Fibroblast of lung (primary cell): ENCODE data around the gene PHF21A. TPM values are rescaled to one million over a fixed set of nuclear protein-coding genes. Genes with fewer than 3 reads are reported as not detected.
A peak's percentile ranks its signal among the peaks of the same experiment; 100 is the strongest.

Experiments
- DNase-seq, 2 donors: peaks; one replicate each; pipeline versions ENCODE4 v3.0.0 to v3.0.0-alpha.2; 2010; ENCODE audit warnings: low read depth in 2 of 2
- H2AFZ ChIP-seq: 2 replicates; pipeline ENCODE4 v1.5.1; 2012; ENCODE audit warnings: low read length, control low read depth, inconsistent platforms
- H3K27ac ChIP-seq: 2 replicates; pipeline ENCODE4 v1.5.1; 2011; ENCODE audit warnings: low read length, control low read depth; ENCODE audit not compliant: insufficient read depth
- H3K27me3 ChIP-seq: 2 replicates; pipeline ENCODE4 v1.5.1; 2011; ENCODE audit warnings: mild to moderate bottlenecking, low read length; ENCODE audit not compliant: control insufficient read depth, insufficient read depth
- H3K36me3 ChIP-seq: 2 replicates; pipeline ENCODE4 v1.5.1; 2011; ENCODE audit warnings: low read length; ENCODE audit not compliant: control insufficient read depth, insufficient read depth
- H3K4me1 ChIP-seq: 2 replicates; pipeline ENCODE4 v1.5.1; 2011; ENCODE audit warnings: low read length; ENCODE audit not compliant: control insufficient read depth, insufficient read depth; ENCODE audit errors: extremely low read depth
- H3K4me2 ChIP-seq: 2 replicates; pipeline ENCODE4 v1.5.1; 2011; ENCODE audit warnings: low read length, control low read depth; ENCODE audit not compliant: insufficient read depth; ENCODE audit errors: extremely low read depth
- H3K4me3 ChIP-seq, 4 experiments: fragments of 200-600 bp in 1 of 4; sonication (generic) in 1 of 4; replicated peaks in 1 of 4; 2 replicates each; pipeline ENCODE4 v1.5.1; 2011 to 2016; ENCODE audit warnings: low read length in 4 of 4, low read depth in 3 of 4, mild to moderate bottlenecking in 3 of 4, control low read depth in 2 of 4, inconsistent platforms in 1 of 4, mixed read lengths in 1 of 4; ENCODE audit not compliant: insufficient read depth in 1 of 4; ENCODE audit errors: control extremely low read depth in 1 of 4
- H3K79me2 ChIP-seq: 2 replicates; pipeline ENCODE4 v1.5.1; 2012; ENCODE audit warnings: mild to moderate bottlenecking, low read length, inconsistent platforms; ENCODE audit not compliant: control insufficient read depth, insufficient read depth
- H3K9ac ChIP-seq: 2 replicates; pipeline ENCODE4 v1.5.1; 2011; ENCODE audit warnings: mild to moderate bottlenecking, low read length, control low read depth; ENCODE audit not compliant: insufficient read depth
- H3K9me3 ChIP-seq: 2 replicates; pipeline ENCODE4 v1.5.1; 2012; ENCODE audit warnings: low read depth, low read length; ENCODE audit not compliant: control insufficient read depth, insufficient read depth
- H4K20me1 ChIP-seq: 2 replicates; pipeline ENCODE4 v1.5.1; 2011; ENCODE audit warnings: low read length; ENCODE audit not compliant: control insufficient read depth, insufficient read depth; ENCODE audit errors: extremely low read depth
- EZH2 ChIP-seq: IDR thresholded peaks from 2 replicates; pipeline ENCODE4 v1.5.1; 2012; ENCODE audit warnings: low read length, control low read depth, mild to moderate bottlenecking; ENCODE audit errors: missing control alignments
- polyA plus RNA-seq, 2 donors: library from polyadenylated mRNA; depleted of rRNA in 1 of 2; stranded (reverse) in 1 of 2; unstranded in 1 of 2; fragments of >200 nt; gene quantifications; 2 replicates each; pipeline ENCODE4 v1.2.1, GENCODE V29; 2011 to 2012; ENCODE audit warnings: missing spikeins in 1 of 2
- total RNA-seq: library from RNA; depleted of rRNA; stranded (reverse); fragments of >200 nt; gene quantifications from 2 replicates; pipeline ENCODE4 v1.2.1, GENCODE V29; 2014
- TF ChIP-seq, protein P1 (sequence below), 2 donors: IDR thresholded peaks in 1 of 2; conservative IDR thresholded peaks in 1 of 2; 1 replicate in 1 of 2; 2 replicates in 1 of 2; pipeline ENCODE4 v1.5.1; 2011 to 2012; ENCODE audit warnings: low read length in 2 of 2, control low read depth in 1 of 2, inconsistent platforms in 1 of 2, low read depth in 1 of 2, mild to moderate bottlenecking in 1 of 2

PHF21A gene
- total and polyA plus RNA-seq, 2 donors (not counting 1 experiment from before 2014, with no cell fraction given), result 18.5 to 21.0 TPM

GRCh38 chr11:45993531-45994001 lies 127.7 kb downstream of the PHF21A start:
- no peak overlapping the region for H3K27ac ChIP-seq
- H3K4me2 ChIP-seq, result peak overlapping the region; percentile 51

DNA sequence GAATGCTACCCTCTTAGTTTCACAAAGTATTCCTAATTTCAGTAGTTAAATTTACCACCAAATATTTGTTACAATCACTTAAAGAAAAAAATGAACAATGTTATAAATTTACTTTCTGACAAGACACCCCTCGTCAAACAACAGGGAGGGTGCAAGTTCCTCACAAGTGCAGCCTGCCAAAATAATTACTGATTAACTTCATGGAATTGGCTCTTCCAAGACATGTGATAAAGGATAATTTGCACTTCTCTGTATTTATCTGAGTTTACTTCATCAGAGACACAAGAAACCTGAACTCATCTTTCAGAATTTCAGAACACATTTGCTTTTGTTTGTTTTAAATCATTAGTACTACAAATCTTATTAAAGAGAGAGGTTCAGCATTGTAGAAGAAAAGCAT lies 132.3 kb downstream of the PHF21A start:
- Histone ChIP-seq H3K9ac (no peak overlapping the region), H3K4me1 (peaks cover 2% of the 10 kb centered on the region), H3K27ac (no peak overlapping the region), H3K9me3 (no peaks in the 10 kb centered on the region), H3K79me2 (no peaks in the 10 kb centered on the region), H3K27me3 (no peaks in the 10 kb centered on the region), H3K4me2 (no peak overlapping the region), H2AFZ (no peak overlapping the region), H3K4me3 (no peak overlapping the region), H4K20me1 (no peaks in the 10 kb centered on the region), H3K36me3 (no peaks in the 10 kb centered on the region)
- TF ChIP-seq EZH2, result no peak
- TF ChIP-seq, protein P1, sequence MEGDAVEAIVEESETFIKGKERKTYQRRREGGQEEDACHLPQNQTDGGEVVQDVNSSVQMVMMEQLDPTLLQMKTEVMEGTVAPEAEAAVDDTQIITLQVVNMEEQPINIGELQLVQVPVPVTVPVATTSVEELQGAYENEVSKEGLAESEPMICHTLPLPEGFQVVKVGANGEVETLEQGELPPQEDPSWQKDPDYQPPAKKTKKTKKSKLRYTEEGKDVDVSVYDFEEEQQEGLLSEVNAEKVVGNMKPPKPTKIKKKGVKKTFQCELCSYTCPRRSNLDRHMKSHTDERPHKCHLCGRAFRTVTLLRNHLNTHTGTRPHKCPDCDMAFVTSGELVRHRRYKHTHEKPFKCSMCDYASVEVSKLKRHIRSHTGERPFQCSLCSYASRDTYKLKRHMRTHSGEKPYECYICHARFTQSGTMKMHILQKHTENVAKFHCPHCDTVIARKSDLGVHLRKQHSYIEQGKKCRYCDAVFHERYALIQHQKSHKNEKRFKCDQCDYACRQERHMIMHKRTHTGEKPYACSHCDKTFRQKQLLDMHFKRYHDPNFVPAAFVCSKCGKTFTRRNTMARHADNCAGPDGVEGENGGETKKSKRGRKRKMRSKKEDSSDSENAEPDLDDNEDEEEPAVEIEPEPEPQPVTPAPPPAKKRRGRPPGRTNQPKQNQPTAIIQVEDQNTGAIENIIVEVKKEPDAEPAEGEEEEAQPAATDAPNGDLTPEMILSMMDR (conservative IDR thresholded peaks at IDR 0.05 in 1 of 2, IDR thresholded peaks at IDR 0.05 in 1 of 2; ENCODE audit: low read depth in 1 of 2, low read length in 2 of 2), result no peak
- DNase-seq, result no peak

More at GRCh38 chr11:45993531-45994001, 127.7 kb downstream of the PHF21A start:
- Histone ChIP-seq H2AFZ (no peak overlapping the region), H3K4me1 (peaks cover 2% of the 10 kb centered on the region), H3K4me3 (no peak overlapping the region), H3K27me3 (no peaks in the 10 kb centered on the region), H3K9me3 (no peaks in the 10 kb centered on the region), H4K20me1 (no peaks in the 10 kb centered on the region), H3K9ac (no peak overlapping the region), H3K79me2 (no peaks in the 10 kb centered on the region), H3K36me3 (no peaks in the 10 kb centered on the region)
- DNase-seq, result peak; percentile 42 to 61
- TF ChIP-seq, protein P1 (conservative IDR thresholded peaks at IDR 0.05 in 1 of 2, IDR thresholded peaks at IDR 0.05 in 1 of 2; ENCODE audit: low read depth in 1 of 2, low read length in 2 of 2), result no peak
- no peak for TF ChIP-seq EZH2

DNA sequence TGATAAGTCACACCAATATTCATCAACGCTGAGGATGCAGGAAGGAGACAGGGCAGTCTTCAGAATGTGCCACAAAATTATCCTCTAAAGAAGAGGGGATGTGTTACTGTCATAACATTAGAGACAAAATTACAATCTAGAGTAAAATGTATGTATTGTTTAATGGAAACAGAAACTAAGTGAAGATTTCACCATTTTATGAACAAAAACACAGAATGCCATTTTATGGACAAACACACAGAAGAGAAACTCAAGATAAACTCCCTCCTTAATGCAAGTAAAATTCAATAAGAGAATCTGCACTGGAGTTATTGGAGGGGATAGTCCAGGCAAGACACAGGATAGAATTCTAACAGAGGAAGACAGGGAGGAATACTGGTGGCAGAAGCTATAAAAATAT lies 136.0 kb downstream of the PHF21A start:
- no peak overlapping the region for H3K27ac ChIP-seq
- H3K4me2 ChIP-seq, result no peak overlapping the region
- no peak overlapping the region for H3K9ac ChIP-seq
- H3K36me3 ChIP-seq, result no peaks in the 10 kb centered on the region
- no peak for DNase-seq
- H2AFZ ChIP-seq, result no peak overlapping the region
- no peak overlapping the region for H3K4me3 ChIP-seq
- H4K20me1 ChIP-seq, result no peaks in the 10 kb centered on the region
- no peaks in the 10 kb centered on the region for H3K4me1 ChIP-seq
- TF ChIP-seq EZH2, result no peak
- TF ChIP-seq, protein P1 (conservative IDR thresholded peaks at IDR 0.05 in 1 of 2, IDR thresholded peaks at IDR 0.05 in 1 of 2; ENCODE audit: low read depth in 1 of 2, low read length in 2 of 2), result no peak
- H3K27me3 ChIP-seq, result no peaks in the 10 kb centered on the region
- no peaks in the 10 kb centered on the region for H3K9me3 ChIP-seq
- no peaks in the 10 kb centered on the region for H3K79me2 ChIP-seq
